ENCODE data around the gene TIMELESS.

Gene TIMELESS

GRCh38 chr12:56462565-56462964 lies 13.3 kb upstream of the TIMELESS start:
- Histone ChIP-seq H4K8ac (ENCODE audit: low read length) (no peak overlapping the region), H3K4me2 (ENCODE audit: low read length, poor library complexity, severe bottlenecking) (no peak overlapping the region), H3K23ac (ENCODE audit: low read length in 2 of 2) (no peak overlapping the region), H2AK5ac (ENCODE audit: low read length, severe bottlenecking) (peak overlapping the region; percentile 26), H2AFZ (ENCODE audit: low read depth, low read length) (no peak overlapping the region), H2BK120ac (ENCODE audit: low read depth, low read length) (no peak overlapping the region), H3K4me3 (ENCODE audit: insufficient read depth in 1 of 2, low read depth in 1 of 2, low read length in 2 of 2) (no peak overlapping the region), H3K36me3 (ENCODE audit: control insufficient read depth in 1 of 2, insufficient read depth in 2 of 2, low read depth in 1 of 2, low read length in 2 of 2) (no peaks in the 10 kb centered on the region), H3K9me3 (ENCODE audit: control insufficient read depth, low read length) (no peaks in the 10 kb centered on the region), H3K79me1 (replicated peaks; ENCODE audit: low read length, poor library complexity, severe bottlenecking) (no peaks in the 10 kb centered on the region), H3K27me3 (ENCODE audit: control insufficient read depth in 1 of 2, insufficient read depth in 1 of 2, low read length in 2 of 2) (no peaks in the 10 kb centered on the region), H3K27ac (ENCODE audit: low read length, poor library complexity, severe bottlenecking) (no peak overlapping the region), H3K9ac (ENCODE audit: low read length) (peak overlapping the region; percentile 73), H3K4ac (ENCODE audit: low read depth in 1 of 2, low read length in 2 of 2) (no peak overlapping the region), H2BK15ac (ENCODE audit: low read depth, poor library complexity, severe bottlenecking) (no peak overlapping the region), H2BK12ac (ENCODE audit: low read length in 2 of 2) (peak overlapping the region in 1 of 2 experiments; percentile 71), H3K18ac (ENCODE audit: low read depth in 1 of 2, low read length in 2 of 2) (no peak overlapping the region), H2BK5ac (ENCODE audit: low read depth, low read length, poor library complexity, severe bottlenecking) (no peak overlapping the region), H3K14ac (ENCODE audit: low read length in 2 of 2) (no peak overlapping the region), H3K4me1 (ENCODE audit: control insufficient read depth, insufficient read depth, low read depth, low read length) (peaks cover 11% of the 10 kb centered on the region), H4K91ac (ENCODE audit: low read length) (no peak overlapping the region)
- DNase-seq = no peak

DNA sequence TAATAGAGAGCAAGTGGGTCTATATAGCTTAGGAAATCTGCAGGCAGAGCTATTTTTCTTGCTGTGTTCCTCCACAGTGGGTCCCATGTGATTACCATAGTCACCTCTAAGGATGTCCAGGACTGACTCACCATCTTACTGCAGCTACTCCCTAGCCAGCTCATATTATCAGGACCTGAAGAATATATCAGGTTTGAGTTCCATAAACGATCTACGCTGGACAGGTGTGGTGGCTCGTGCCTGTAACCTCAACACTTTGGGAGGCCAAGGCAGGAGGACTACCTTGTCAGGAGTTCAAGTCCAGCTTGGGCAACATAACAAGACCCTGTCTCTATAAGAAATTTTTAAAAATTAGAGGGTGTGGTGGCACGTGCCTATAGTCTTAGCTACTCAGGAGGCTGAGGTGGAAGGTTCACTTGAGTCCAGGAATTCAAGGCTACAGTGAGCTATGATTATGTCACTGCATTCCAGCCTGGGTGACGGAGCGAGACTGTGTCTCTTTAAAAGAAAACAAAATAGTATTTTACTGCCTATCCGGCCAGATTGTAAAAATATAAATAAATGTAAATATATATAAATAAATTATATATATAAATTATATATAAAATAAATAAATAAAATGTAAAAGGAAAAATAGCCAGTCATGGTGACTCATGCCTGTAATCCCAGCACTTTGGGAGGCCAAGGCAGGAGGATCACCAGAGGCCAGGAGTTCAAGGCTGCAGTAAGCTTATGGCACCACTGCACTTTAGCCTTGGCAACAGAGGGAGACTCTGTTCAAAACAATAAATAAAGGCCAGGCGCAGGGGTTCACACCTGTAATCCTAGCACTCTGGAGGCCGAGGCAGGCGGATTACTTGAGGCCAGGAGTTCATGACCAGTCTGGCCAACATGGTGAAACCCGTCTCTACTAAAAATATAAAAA lies 12.3 kb upstream of the TIMELESS start:
- Histone ChIP-seq H3K36me3 (ENCODE audit: control insufficient read depth in 1 of 2, insufficient read depth in 2 of 2, low read depth in 1 of 2, low read length in 2 of 2) (no peaks in the 10 kb centered on the region), H2BK15ac (ENCODE audit: low read depth, poor library complexity, severe bottlenecking) (no peak overlapping the region), H3K18ac (ENCODE audit: low read depth in 1 of 2, low read length in 2 of 2) (no peak overlapping the region), H3K14ac (ENCODE audit: low read length in 2 of 2) (no peak overlapping the region), H2BK5ac (ENCODE audit: low read depth, low read length, poor library complexity, severe bottlenecking) (no peak overlapping the region), H3K4me3 (ENCODE audit: insufficient read depth in 1 of 2, low read depth in 1 of 2, low read length in 2 of 2) (no peak overlapping the region), H3K27me3 (ENCODE audit: control insufficient read depth in 1 of 2, insufficient read depth in 1 of 2, low read length in 2 of 2) (no peaks in the 10 kb centered on the region), H3K23ac (ENCODE audit: low read length in 2 of 2) (no peak overlapping the region), H2BK120ac (ENCODE audit: low read depth, low read length) (no peak overlapping the region), H3K79me1 (replicated peaks; ENCODE audit: low read length, poor library complexity, severe bottlenecking) (no peaks in the 10 kb centered on the region), H3K27ac (ENCODE audit: low read length, poor library complexity, severe bottlenecking) (peak overlapping the region; percentile 55), H3K9ac (ENCODE audit: low read length) (peak overlapping the region; percentile 47), H3K9me3 (ENCODE audit: control insufficient read depth, low read length) (no peaks in the 10 kb centered on the region), H4K91ac (ENCODE audit: low read length) (no peak overlapping the region), H2AK5ac (ENCODE audit: low read length, severe bottlenecking) (peak overlapping the region; percentile 10), H4K8ac (ENCODE audit: low read length) (no peak overlapping the region), H3K4me1 (ENCODE audit: control insufficient read depth, insufficient read depth, low read depth, low read length) (peaks cover 11% of the 10 kb centered on the region), H3K4ac (ENCODE audit: low read depth in 1 of 2, low read length in 2 of 2) (no peak overlapping the region), H2BK12ac (ENCODE audit: low read length in 2 of 2) (no peak overlapping the region), H2AFZ (ENCODE audit: low read depth, low read length) (no peak overlapping the region), H3K4me2 (ENCODE audit: low read length, poor library complexity, severe bottlenecking) (no peak overlapping the region)
- WGBS = 90% methylated on average over 8 of the region's 11 CpGs
- peak; percentile 25 for DNase-seq

DNA sequence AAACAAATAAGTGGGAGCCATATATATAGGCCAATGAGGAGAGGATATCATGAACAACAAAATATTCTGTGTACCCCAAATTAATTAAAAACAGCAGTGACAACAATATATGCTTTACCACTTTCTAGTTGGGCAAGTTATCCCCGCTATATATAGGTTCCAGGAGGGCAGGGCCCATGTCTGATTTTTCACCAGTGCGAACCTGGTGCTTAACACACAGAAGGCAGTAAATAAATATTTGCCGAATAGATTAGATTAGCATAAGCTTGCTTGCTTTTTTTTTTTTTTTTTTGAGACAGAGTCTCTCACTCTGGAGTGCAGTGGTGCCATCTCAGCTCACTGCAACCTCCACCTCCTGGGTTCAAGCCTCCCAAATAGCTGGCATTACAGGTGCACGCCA lies 8.6 kb upstream of the TIMELESS start:
- Histone ChIP-seq H3K4me1 (ENCODE audit: control insufficient read depth, insufficient read depth, low read depth, low read length) (peaks cover 11% of the 10 kb centered on the region), H3K36me3 (ENCODE audit: control insufficient read depth in 1 of 2, insufficient read depth in 2 of 2, low read depth in 1 of 2, low read length in 2 of 2) (no peaks in the 10 kb centered on the region), H3K27ac (ENCODE audit: low read length, poor library complexity, severe bottlenecking) (no peak overlapping the region), H2BK5ac (ENCODE audit: low read depth, low read length, poor library complexity, severe bottlenecking) (no peak overlapping the region), H3K4me3 (ENCODE audit: insufficient read depth in 1 of 2, low read depth in 1 of 2, low read length in 2 of 2) (no peak overlapping the region), H3K4me2 (ENCODE audit: low read length, poor library complexity, severe bottlenecking) (no peak overlapping the region), H2BK12ac (ENCODE audit: low read length in 2 of 2) (no peak overlapping the region), H3K9me3 (ENCODE audit: control insufficient read depth, low read length) (no peaks in the 10 kb centered on the region), H3K27me3 (ENCODE audit: control insufficient read depth in 1 of 2, insufficient read depth in 1 of 2, low read length in 2 of 2) (peaks cover 10 to 19% of the 10 kb centered on the region in 2 experiments), H3K14ac (ENCODE audit: low read length in 2 of 2) (no peak overlapping the region), H2AK5ac (ENCODE audit: low read length, severe bottlenecking) (no peak overlapping the region), H3K4ac (ENCODE audit: low read depth in 1 of 2, low read length in 2 of 2) (no peak overlapping the region), H2BK120ac (ENCODE audit: low read depth, low read length) (no peak overlapping the region), H3K79me1 (replicated peaks; ENCODE audit: low read length, poor library complexity, severe bottlenecking) (no peaks in the 10 kb centered on the region), H3K18ac (ENCODE audit: low read depth in 1 of 2, low read length in 2 of 2) (no peak overlapping the region), H4K8ac (ENCODE audit: low read length) (no peak overlapping the region), H3K23ac (ENCODE audit: low read length in 2 of 2) (no peak overlapping the region), H2AFZ (ENCODE audit: low read depth, low read length) (no peak overlapping the region), H3K9ac (ENCODE audit: low read length) (no peak overlapping the region), H4K91ac (ENCODE audit: low read length) (no peak overlapping the region), H2BK15ac (ENCODE audit: low read depth, poor library complexity, severe bottlenecking) (no peak overlapping the region)
- DNase-seq = no peak
- 86% methylated on average over 4 of the region's 4 CpGs for WGBS

DNA sequence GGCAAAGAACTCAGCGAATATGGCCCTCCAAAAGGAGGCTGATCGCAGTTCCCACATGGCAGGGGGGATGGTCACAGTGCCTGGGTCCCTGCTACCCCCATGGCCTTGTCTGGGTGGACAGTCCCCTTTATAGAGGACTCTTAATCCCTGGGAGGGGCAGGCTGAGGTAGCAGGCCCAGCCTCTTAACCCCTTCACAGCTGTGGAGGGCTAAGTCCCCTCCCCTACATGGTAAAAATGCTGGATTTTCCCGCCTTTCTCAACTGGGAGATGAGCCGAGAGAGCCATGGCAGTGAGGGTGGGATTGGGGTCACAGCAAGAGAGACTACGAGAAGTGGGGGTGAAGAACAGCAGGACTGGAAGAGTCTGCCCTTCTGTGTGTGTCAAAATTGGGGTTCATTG lies 5.3 kb upstream of the TIMELESS start, which contains the start of gene MIP:
MIP (minus strand) TSS at position 101 of the 400 bp plus-strand sequence; CDS start at position 57, 44 bp downstream.
- Histone ChIP-seq H2BK15ac (ENCODE audit: low read depth, poor library complexity, severe bottlenecking) (no peak within 1 kb of the TSS), H2BK120ac (ENCODE audit: low read depth, low read length) (no peak within 1 kb of the TSS), H2BK12ac (ENCODE audit: low read length in 2 of 2) (no peak within 1 kb of the TSS), H3K36me3 (ENCODE audit: control insufficient read depth in 1 of 2, insufficient read depth in 2 of 2, low read depth in 1 of 2, low read length in 2 of 2) (no peaks in the 10 kb centered on the region), H3K27ac (ENCODE audit: low read length, poor library complexity, severe bottlenecking) (no peak within 1 kb of the TSS), H2AK5ac (ENCODE audit: low read length, severe bottlenecking) (no peak within 1 kb of the TSS), H3K27me3 (ENCODE audit: control insufficient read depth in 1 of 2, insufficient read depth in 1 of 2, low read length in 2 of 2) (peaks cover 10 to 19% of the 10 kb centered on the region in 2 experiments), H3K9ac (ENCODE audit: low read length) (no peak within 1 kb of the TSS), H2AFZ (ENCODE audit: low read depth, low read length) (no peak within 1 kb of the TSS), H3K14ac (ENCODE audit: low read length in 2 of 2) (no peak within 1 kb of the TSS), H3K4me2 (ENCODE audit: low read length, poor library complexity, severe bottlenecking) (no peak within 1 kb of the TSS), H4K91ac (ENCODE audit: low read length) (no peak within 1 kb of the TSS), H3K4ac (ENCODE audit: low read depth in 1 of 2, low read length in 2 of 2) (no peak within 1 kb of the TSS), H3K79me1 (replicated peaks; ENCODE audit: low read length, poor library complexity, severe bottlenecking) (no peaks in the 10 kb centered on the region), H3K4me3 (ENCODE audit: insufficient read depth in 1 of 2, low read depth in 1 of 2, low read length in 2 of 2) (no peak within 1 kb of the TSS), H3K9me3 (ENCODE audit: control insufficient read depth, low read length) (no peaks in the 10 kb centered on the region), H3K23ac (ENCODE audit: low read length in 2 of 2) (no peak within 1 kb of the TSS), H3K18ac (ENCODE audit: low read depth in 1 of 2, low read length in 2 of 2) (no peak within 1 kb of the TSS), H2BK5ac (ENCODE audit: low read depth, low read length, poor library complexity, severe bottlenecking) (no peak within 1 kb of the TSS), H4K8ac (ENCODE audit: low read length) (no peak within 1 kb of the TSS), H3K4me1 (ENCODE audit: control insufficient read depth, insufficient read depth, low read depth, low read length) (no peaks in the 10 kb centered on the region)
- DNase-seq = no peak
- WGBS = 87% methylated on average over 5 of the region's 5 CpGs

All from mesenchymal stem cell (in vitro differentiated cells and primary cell).